ENCODE data around the gene EHD2.
A peak's percentile ranks its signal among the peaks of the same experiment; 100 is the strongest.
"Not testable (repeated sequence)": the region's sequence is repeated elsewhere in the genome, so short reads cannot be mapped to it uniquely, and the experiment has no call there.

Gene EHD2

GRCh38 chr19:47714855-47715254 is 1.6 kb downstream of the EHD2 start:
- not testable (repeated sequence) for DNase-seq (ENCODE audit: low read depth)

GRCh38 chr19:47716270-47716937 is 3.2 kb downstream of the EHD2 start:
- DNase-seq (ENCODE audit: low read depth): no peak

- DNase-seq (ENCODE audit: low read depth): not testable (repeated sequence)
Observed at GRCh38 chr19:47718415-47719046, 5.3 kb downstream of the EHD2 start.

- no peak for DNase-seq (ENCODE audit: low read depth)
Observed at GRCh38 chr19:47719047-47719859, 6.0 kb downstream of the EHD2 start.

- no peak for DNase-seq (ENCODE audit: low read depth)
Observed at GRCh38 chr19:47720669-47721422, 7.6 kb downstream of the EHD2 start.

- DNase-seq (ENCODE audit: low read depth): no peak
Observed at GRCh38 chr19:47723581-47723940, 10.3 kb downstream of the EHD2 start.

- DNase-seq (ENCODE audit: low read depth): no peak
Observed at GRCh38 chr19:47725759-47726401, 12.7 kb downstream of the EHD2 start.

GRCh38 chr19:47726467-47726866 is 13.2 kb downstream of the EHD2 start:
- no peak for DNase-seq (ENCODE audit: low read depth)

GRCh38 chr19:47728295-47728694 is 15.1 kb downstream of the EHD2 start:
- not testable (repeated sequence) for DNase-seq (ENCODE audit: low read depth)

- DNase-seq (ENCODE audit: low read depth): no peak
Observed at GRCh38 chr19:47729468-47729798, 16.2 kb downstream of the EHD2 start.

- DNase-seq (ENCODE audit: low read depth): no peak
Observed at GRCh38 chr19:47729799-47730520, 16.7 kb downstream of the EHD2 start.

GRCh38 chr19:47730521-47730889 is 17.3 kb downstream of the EHD2 start:
- no peak for DNase-seq (ENCODE audit: low read depth)

GRCh38 chr19:47730910-47731309 is 17.7 kb downstream of the EHD2 start:
- DNase-seq (ENCODE audit: low read depth): no peak

- DNase-seq (ENCODE audit: low read depth): no peak
Observed at GRCh38 chr19:47735131-47735530, 21.9 kb downstream of the EHD2 start.

GRCh38 chr19:47740866-47741519 is 27.8 kb downstream of the EHD2 start:
- no peak for DNase-seq (ENCODE audit: low read depth)

GRCh38 chr19:47741544-47742140 is 28.4 kb downstream of the EHD2 start:
- DNase-seq (ENCODE audit: low read depth): no peak

- DNase-seq (ENCODE audit: low read depth): no peak
Observed at GRCh38 chr19:47742634-47743033, 29.4 kb downstream of the EHD2 start.

- DNase-seq (ENCODE audit: low read depth): peak; percentile 88
Observed at GRCh38 chr19:47745010-47745901, 32.0 kb downstream of the EHD2 start, which contains the start of gene NOP53. Gene NOP53 (plus strand): TSS chr19:47745546. CDS start chr19:47745560, 14 bp downstream.

- not testable (repeated sequence) for DNase-seq (ENCODE audit: low read depth)
Observed at GRCh38 chr19:47746129-47746528, 32.9 kb downstream of the EHD2 start.
